COR-L47 (cell line): ENCODE measurements around the gene SSTR4.

Experiments used
- DNase-seq: peaks from one replicate; lab custom pipeline; 2025; lab: John Stamatoyannopoulos, UW

The SSTR4 gene

DNA sequence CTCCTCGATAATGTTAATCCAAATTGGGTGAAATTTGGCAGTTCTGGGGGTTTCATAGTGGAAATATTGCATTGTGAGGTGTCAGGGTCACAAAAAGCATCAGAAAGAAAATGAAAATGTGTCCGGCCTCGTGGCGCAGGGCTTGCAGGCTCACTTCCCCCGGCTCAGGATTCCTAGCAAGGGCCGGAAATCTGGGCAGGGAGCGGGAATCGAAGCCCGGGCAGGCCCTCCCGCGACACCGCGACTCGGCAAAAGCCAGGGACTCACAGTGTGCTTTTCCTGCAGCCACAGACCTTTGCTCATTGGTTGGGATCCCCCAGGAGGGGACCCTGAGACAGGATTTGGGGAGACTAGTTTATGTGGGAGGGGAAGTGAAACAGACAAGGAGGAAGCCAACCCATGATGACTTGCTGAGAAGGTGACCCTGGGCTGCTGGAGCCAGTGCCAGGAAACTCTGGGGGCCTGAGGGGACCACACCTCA, 51.9 kb downstream of the SSTR4 start:
- no peak for DNase-seq

DNA sequence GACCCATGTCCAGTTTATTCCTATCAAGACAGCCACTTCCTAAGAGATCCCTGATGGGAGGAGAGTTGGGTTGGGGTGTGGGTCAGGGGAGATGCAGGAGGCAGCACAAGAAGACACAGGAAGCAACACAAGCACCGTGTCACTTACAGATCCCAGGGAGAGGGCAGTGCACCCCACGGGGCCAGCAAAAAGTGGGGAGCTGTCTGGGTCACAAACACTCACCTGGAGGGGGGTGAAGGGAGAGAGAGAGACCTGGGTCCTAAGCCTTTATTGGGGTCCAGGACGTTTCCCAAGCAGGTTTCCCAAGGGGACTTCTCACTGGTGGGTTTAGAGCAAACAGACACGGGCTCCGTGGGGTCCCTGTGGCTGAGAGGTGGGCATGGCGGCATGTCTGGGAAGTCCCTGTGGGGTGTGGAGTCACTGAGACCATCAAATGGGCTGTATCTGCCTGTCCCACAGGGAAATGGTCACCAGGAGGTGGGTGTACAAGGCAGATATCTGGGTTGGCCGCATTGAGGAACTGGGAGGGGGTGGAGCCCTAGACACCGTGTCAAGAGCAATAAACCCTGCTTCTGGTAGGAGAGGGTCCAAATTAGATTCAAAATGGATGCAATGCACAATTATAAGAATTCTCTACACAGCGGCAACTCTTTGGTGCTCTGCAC, 52.6 kb downstream of the SSTR4 start:
- no peak for DNase-seq
